Activated CD4-positive, alpha-beta memory T cell treated with anti-CD3 and anti-CD28 coated beads for 36 hours (primary cell): ENCODE measurements around the gene MUCL3. TPM values are rescaled to one million over a fixed set of nuclear protein-coding genes. Genes with fewer than 3 reads are reported as not detected.
"Not testable (repeated sequence)": the region's sequence is repeated elsewhere in the genome, so short reads cannot be mapped to it uniquely, and the experiment has no call there.

ENCODE experiments used
- CTCF ChIA-PET: fragments of 350-600 bp; sonication (Branson Sonifier 250); formaldehyde crosslinking; loops from one replicate; lab custom pipeline; 2021; ENCODE audit warnings: antibody characterized with exemption, inconsistent platforms; lab: Charles Lee
- POLR2A ChIA-PET: fragments of 350-600 bp; sonication (Branson Sonifier 250); formaldehyde crosslinking; loops from one replicate; lab custom pipeline; 2021; ENCODE audit warnings: antibody characterized with exemption; lab: Charles Lee
- DNase-seq: peaks from one replicate; pipeline ENCODE4 v3.0.0-alpha.2; 2020
- H3K27ac Mint-ChIP-seq: one replicate; pipeline ENCODE4 v1.8.0; 2021; ENCODE audit warnings: mixed read lengths
- H3K27me3 Mint-ChIP-seq: one replicate; pipeline ENCODE4 v1.8.0; 2021; ENCODE audit warnings: mixed read lengths
- H3K36me3 Mint-ChIP-seq: one replicate; pipeline ENCODE4 v1.8.0; 2021; ENCODE audit warnings: mixed read lengths
- H3K4me1 Mint-ChIP-seq: one replicate; pipeline ENCODE4 v1.8.0; 2021; ENCODE audit warnings: low read depth, mixed read lengths
- H3K4me3 Mint-ChIP-seq: one replicate; pipeline ENCODE4 v1.8.0; 2021; ENCODE audit warnings: mild to moderate bottlenecking, mixed read lengths
- H3K9me3 Mint-ChIP-seq: one replicate; pipeline ENCODE4 v1.8.0; 2021; ENCODE audit warnings: mixed read lengths
- intact Hi-C: fragments of 100-400 bp; cut with micrococcal nuclease; formaldehyde crosslinking; loops from one replicate; pipeline ENCODE4 v1.15.1; 2023
- total RNA-seq, 2 experiments: library from RNA; stranded (reverse); gene quantifications; one replicate each; pipeline ENCODE4 v1.2.3, GENCODE V29; 2021

The MUCL3 gene
- total RNA-seq, 2 experiments from 2014 or later, result not detected

- peaks cover 23% of the 10 kb centered on the region for H3K27me3 Mint-ChIP-seq
- intact Hi-C loops, H3K36me3 Mint-ChIP-seq, H3K4me1 Mint-ChIP-seq, DNase-seq, POLR2A ChIA-PET, H3K4me3 Mint-ChIP-seq, H3K9me3 Mint-ChIP-seq, CTCF ChIA-PET, H3K27ac Mint-ChIP-seq: not testable (repeated sequence)
These were observed 28.4 kb downstream of the MUCL3 start for GRCh38 chr6:30969171-30969570.

- H3K4me1 Mint-ChIP-seq, result no peaks in the 10 kb centered on the region
- POLR2A ChIA-PET, result no interaction called here
- no peaks in the 10 kb centered on the region for H3K9me3 Mint-ChIP-seq
- peaks cover 14% of the 10 kb centered on the region for H3K27me3 Mint-ChIP-seq
- DNase-seq, result no peak
- intact Hi-C loops, result no loop called here
- H3K4me3 Mint-ChIP-seq, result no peak overlapping the region
- no peaks in the 10 kb centered on the region for H3K36me3 Mint-ChIP-seq
- H3K27ac Mint-ChIP-seq, result no peak overlapping the region
- CTCF ChIA-PET, result no interaction called here
These were observed 30.2 kb downstream of the MUCL3 start for GRCh38 chr6:30970946-30971345.

- intact Hi-C loops, result no loop called here
- H3K36me3 Mint-ChIP-seq, result no peaks in the 10 kb centered on the region
- no peak for DNase-seq
- ChIA-PET CTCF (interaction anchor here (0.8 to 1.2 kb wide), 2 partner anchors 97 to 115 kb away, joined by 3 to 4 read pairs; no protein-coding TSS in a partner anchor), POLR2A (no interaction called here)
- no peaks in the 10 kb centered on the region for H3K4me1 Mint-ChIP-seq
- no peak overlapping the region for H3K4me3 Mint-ChIP-seq
- no peaks in the 10 kb centered on the region for H3K9me3 Mint-ChIP-seq
- no peak overlapping the region for H3K27ac Mint-ChIP-seq
- peaks cover 15% of the 10 kb centered on the region for H3K27me3 Mint-ChIP-seq
These were observed 32.0 kb downstream of the MUCL3 start for GRCh38 chr6:30972816-30973215.

- DNase-seq, result no peak
- intact Hi-C loops, result no loop called here
- H3K4me3 Mint-ChIP-seq, result no peak overlapping the region
- no peak overlapping the region for H3K27ac Mint-ChIP-seq
- H3K27me3 Mint-ChIP-seq, result peaks cover 19% of the 10 kb centered on the region
- no peaks in the 10 kb centered on the region for H3K4me1 Mint-ChIP-seq
- H3K36me3 Mint-ChIP-seq, result no peaks in the 10 kb centered on the region
- ChIA-PET POLR2A (no interaction called here), CTCF (interaction anchor here (1.1 to 1.6 kb wide), 2 partner anchors 29 to 105 kb away, joined by 3 to 4 read pairs; no protein-coding TSS in a partner anchor)
- no peaks in the 10 kb centered on the region for H3K9me3 Mint-ChIP-seq
These were observed 33.9 kb downstream of the MUCL3 start for GRCh38 chr6:30974490-30975252.

GRCh38 chr6:30979141-30979540, 38.4 kb downstream of the MUCL3 start:
- intact Hi-C loops, result no loop called here
- Mint-ChIP-seq H3K9me3 (no peaks in the 10 kb centered on the region), H3K4me3 (no peak overlapping the region), H3K36me3 (no peaks in the 10 kb centered on the region), H3K27ac (no peak overlapping the region), H3K27me3 (peaks cover 26% of the 10 kb centered on the region), H3K4me1 (peaks cover 4% of the 10 kb centered on the region)
- CTCF ChIA-PET, result interaction anchor here (1.3 kb wide), 1 partner anchor 101 kb away, joined by 4 read pairs; no protein-coding TSS in a partner anchor
- DNase-seq, result no peak
- POLR2A ChIA-PET, result no interaction called here

- Mint-ChIP-seq H3K4me3 (no peak overlapping the region), H3K4me1 (peaks cover 4% of the 10 kb centered on the region), H3K27me3 (peaks cover 26% of the 10 kb centered on the region), H3K9me3 (no peaks in the 10 kb centered on the region), H3K27ac (no peak overlapping the region), H3K36me3 (no peaks in the 10 kb centered on the region)
- ChIA-PET CTCF (interaction anchor here (1.3 kb wide), 1 partner anchor 100 kb away, joined by 4 read pairs; no protein-coding TSS in a partner anchor), POLR2A (no interaction called here)
- no peak for DNase-seq
- intact Hi-C loops, result no loop called here
These were observed 38.9 kb downstream of the MUCL3 start for GRCh38 chr6:30979690-30980089.

GRCh38 chr6:30981942-30982772, 41.4 kb downstream of the MUCL3 start:
- Mint-ChIP-seq H3K27me3 (peaks cover 30% of the 10 kb centered on the region), H3K9me3 (no peaks in the 10 kb centered on the region), H3K4me3 (no peak overlapping the region), H3K27ac (no peak overlapping the region), H3K4me1 (peaks cover 7% of the 10 kb centered on the region), H3K36me3 (no peaks in the 10 kb centered on the region)
- DNase-seq, result no peak
- CTCF ChIA-PET, result interaction anchor here (1.1 kb wide), 1 partner anchor 18 kb away, joined by 3 read pairs; no protein-coding TSS in a partner anchor
- POLR2A ChIA-PET, result no interaction called here
- intact Hi-C loops, result no loop called here

GRCh38 chr6:30983439-30983838, 42.7 kb downstream of the MUCL3 start, which contains the start of gene MUC21:
Gene MUC21 (plus strand): TSS chr6:30983718. CDS start chr6:30983959, 241 bp downstream.
- ChIA-PET CTCF (interaction anchor here (1.2 kb wide), 1 partner anchor 86 kb away, joined by 3 read pairs; no protein-coding TSS in a partner anchor), POLR2A (no interaction called here)
- intact Hi-C loops, result no loop called here
- Mint-ChIP-seq H3K9me3 (no peaks in the 10 kb centered on the region), H3K4me3 (no peak within 1 kb of the TSS), H3K4me1 (peaks cover 7% of the 10 kb centered on the region), H3K27me3 (peaks cover 26% of the 10 kb centered on the region), H3K27ac (no peak within 1 kb of the TSS), H3K36me3 (no peaks in the 10 kb centered on the region)
- DNase-seq, result no peak

- intact Hi-C loops, result no loop called here
- Mint-ChIP-seq H3K27ac (no peak overlapping the region), H3K27me3 (peaks cover 25% of the 10 kb centered on the region), H3K36me3 (no peaks in the 10 kb centered on the region), H3K4me3 (no peak overlapping the region), H3K9me3 (no peaks in the 10 kb centered on the region), H3K4me1 (peaks cover 14% of the 10 kb centered on the region)
- DNase-seq, result no peak
- ChIA-PET POLR2A (interaction anchor here (0.6 to 0.7 kb wide), 2 partner anchors 10 to 75 kb away, joined by 3 read pairs; no protein-coding TSS in a partner anchor), CTCF (interaction anchor here (0.5 to 1.7 kb wide), 4 partner anchors 69 to 102 kb away, joined by 3 to 8 read pairs (median 4); no protein-coding TSS in a partner anchor)
These were observed 44.7 kb downstream of the MUCL3 start for GRCh38 chr6:30985490-30985889.

- no peaks in the 10 kb centered on the region for H3K36me3 Mint-ChIP-seq
- H3K27me3 Mint-ChIP-seq, result peaks cover 17% of the 10 kb centered on the region
- peaks cover 16% of the 10 kb centered on the region for H3K4me1 Mint-ChIP-seq
- CTCF ChIA-PET, result no interaction called here
- intact Hi-C loops, result no loop called here
- no peaks in the 10 kb centered on the region for H3K9me3 Mint-ChIP-seq
- DNase-seq, result no peak
- POLR2A ChIA-PET, result no interaction called here
- H3K4me3 Mint-ChIP-seq, result no peak overlapping the region
- H3K27ac Mint-ChIP-seq, result no peak overlapping the region
These were observed 46.5 kb downstream of the MUCL3 start for GRCh38 chr6:30987304-30987703.

- Mint-ChIP-seq H3K9me3 (no peaks in the 10 kb centered on the region), H3K36me3 (no peaks in the 10 kb centered on the region), H3K27me3 (peaks cover 8% of the 10 kb centered on the region), H3K27ac (no peak overlapping the region), H3K4me1 (peaks cover 15% of the 10 kb centered on the region), H3K4me3 (no peak overlapping the region)
- DNase-seq, result no peak
- ChIA-PET POLR2A (interaction anchor here (0.7 kb wide), 1 partner anchor 26 kb away, joined by 3 read pairs; no protein-coding TSS in a partner anchor), CTCF (no interaction called here)
- intact Hi-C loops, result no loop called here
These were observed 47.5 kb downstream of the MUCL3 start for GRCh38 chr6:30988209-30988825.
